Measurements from ENCODE around the gene FNIP2.

Gene FNIP2

DNA sequence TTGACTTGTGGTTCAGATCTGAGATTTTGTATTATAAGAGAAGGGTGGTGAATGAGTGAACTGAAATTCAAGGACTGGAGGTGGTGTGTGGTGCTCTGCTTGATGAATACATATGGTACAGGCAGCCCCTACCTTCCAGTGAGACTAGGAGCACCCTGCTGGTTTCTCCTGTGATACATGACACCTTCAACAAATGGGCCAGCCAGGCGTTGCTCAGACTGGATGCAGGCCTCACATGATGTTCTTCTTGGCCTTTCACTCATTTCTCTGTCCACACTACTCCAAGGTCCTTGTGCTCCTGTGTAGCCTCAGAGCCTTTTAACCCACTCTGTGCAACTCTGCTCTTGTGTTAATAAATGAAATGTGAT, 67.2 kb downstream of the FNIP2 start:
- Histone ChIP-seq H3K27ac (ENCODE audit: low read length) (no peak overlapping the region), H3K4me2 (ENCODE audit: insufficient read depth, low read length) (no peak overlapping the region)
- no peak for ATAC-seq (ENCODE audit: insufficient read depth, low read depth)

DNA sequence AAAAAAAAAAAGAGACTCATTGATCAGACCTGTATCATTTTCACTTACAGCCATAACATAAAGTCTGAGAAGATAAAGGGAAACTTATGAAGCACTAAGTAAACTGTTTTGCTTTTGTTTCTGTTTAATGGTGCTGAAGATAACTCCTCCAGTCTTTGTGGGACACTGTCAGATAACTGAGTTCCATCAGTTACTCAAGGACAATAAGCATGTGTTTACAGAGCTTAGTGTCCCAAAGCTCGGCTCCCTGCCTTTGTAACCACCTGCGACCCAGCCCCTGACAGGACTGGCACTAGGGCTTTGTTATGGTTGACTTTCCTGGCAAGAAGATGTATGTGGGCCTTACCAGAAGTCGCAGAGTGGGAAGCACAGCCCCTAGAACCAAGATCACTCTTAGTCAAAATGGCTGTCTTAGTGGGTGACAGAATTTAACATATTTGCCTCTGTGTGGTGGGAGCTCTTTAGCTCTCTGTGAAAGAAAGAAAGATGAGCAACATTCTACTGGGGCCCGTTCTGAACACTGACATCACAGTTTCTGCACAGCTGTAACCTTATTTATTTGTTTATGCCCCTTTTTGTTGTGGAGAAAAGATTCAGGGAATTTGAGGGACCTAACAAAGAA, 68.1 kb downstream of the FNIP2 start:
- no peak for ATAC-seq (ENCODE audit: insufficient read depth, low read depth)
- no peaks in the 10 kb centered on the region for H3K36me3 ChIP-seq (ENCODE audit: insufficient read depth, low read length)

More for the DNA sequence above, 67.2 kb downstream of the FNIP2 start:
- Histone ChIP-seq H3K9ac (ENCODE audit: low read depth, low read length) (no peak overlapping the region), H3K36me3 (ENCODE audit: insufficient read depth, low read length) (no peaks in the 10 kb centered on the region), H3K79me2 (ENCODE audit: insufficient read depth, low read length) (no peaks in the 10 kb centered on the region), H4K20me1 (ENCODE audit: insufficient read depth, low read length) (no peaks in the 10 kb centered on the region), H3K4me3 (ENCODE audit: low read depth in 1 of 2, low read length in 2 of 2) (no peak overlapping the region), H2AFZ (ENCODE audit: low read depth, low read length) (no peak overlapping the region), H3K4me1 (ENCODE audit: insufficient read depth, low read length) (no peaks in the 10 kb centered on the region), H3K27me3 (ENCODE audit: insufficient read depth, low read length, poor library complexity) (no peaks in the 10 kb centered on the region), H3K9me3 (ENCODE audit: insufficient read depth, low read length, severe bottlenecking) (no peaks in the 10 kb centered on the region)
- no peak for DNase-seq
- TF ChIP-seq, protein P1, sequence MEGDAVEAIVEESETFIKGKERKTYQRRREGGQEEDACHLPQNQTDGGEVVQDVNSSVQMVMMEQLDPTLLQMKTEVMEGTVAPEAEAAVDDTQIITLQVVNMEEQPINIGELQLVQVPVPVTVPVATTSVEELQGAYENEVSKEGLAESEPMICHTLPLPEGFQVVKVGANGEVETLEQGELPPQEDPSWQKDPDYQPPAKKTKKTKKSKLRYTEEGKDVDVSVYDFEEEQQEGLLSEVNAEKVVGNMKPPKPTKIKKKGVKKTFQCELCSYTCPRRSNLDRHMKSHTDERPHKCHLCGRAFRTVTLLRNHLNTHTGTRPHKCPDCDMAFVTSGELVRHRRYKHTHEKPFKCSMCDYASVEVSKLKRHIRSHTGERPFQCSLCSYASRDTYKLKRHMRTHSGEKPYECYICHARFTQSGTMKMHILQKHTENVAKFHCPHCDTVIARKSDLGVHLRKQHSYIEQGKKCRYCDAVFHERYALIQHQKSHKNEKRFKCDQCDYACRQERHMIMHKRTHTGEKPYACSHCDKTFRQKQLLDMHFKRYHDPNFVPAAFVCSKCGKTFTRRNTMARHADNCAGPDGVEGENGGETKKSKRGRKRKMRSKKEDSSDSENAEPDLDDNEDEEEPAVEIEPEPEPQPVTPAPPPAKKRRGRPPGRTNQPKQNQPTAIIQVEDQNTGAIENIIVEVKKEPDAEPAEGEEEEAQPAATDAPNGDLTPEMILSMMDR (IDR thresholded peaks at IDR 0.05; ENCODE audit: borderline replicate concordance, extremely low read depth, low read length, poor library complexity, severe bottlenecking) = no peak
- TF ChIP-seq EZH2 (IDR thresholded peaks at IDR 0.05; ENCODE audit: borderline replicate concordance, low read depth, low read length, severe bottlenecking) = no peak

DNA sequence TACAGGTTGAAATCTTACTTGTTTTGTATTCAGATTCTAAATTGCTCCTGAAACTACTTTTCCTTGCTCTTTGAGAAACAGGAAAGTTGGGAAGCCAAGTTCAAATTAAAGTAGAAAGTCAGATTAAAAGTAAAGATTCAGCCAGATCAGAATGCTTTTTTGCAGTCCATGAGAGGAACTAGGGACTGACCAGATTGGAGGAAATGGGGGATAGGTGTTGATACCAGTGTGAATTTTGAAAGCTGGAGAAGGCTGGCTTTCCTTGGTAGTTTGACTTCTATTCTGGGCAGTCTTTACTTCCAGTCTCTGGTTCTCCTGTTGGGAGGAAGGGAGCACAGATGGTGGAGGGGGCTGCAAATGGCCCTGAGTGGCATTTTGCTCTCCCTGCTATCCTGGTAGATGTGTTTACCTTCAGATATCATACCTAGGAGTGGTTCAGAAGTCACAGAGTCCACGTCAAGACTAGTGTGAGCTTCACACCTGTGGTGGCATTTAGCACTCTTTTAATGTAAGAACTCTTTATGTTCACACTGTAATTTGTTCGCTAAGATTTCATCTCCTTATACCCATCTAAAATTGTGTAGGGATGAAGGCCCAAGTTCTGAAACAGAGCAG, 68.8 kb downstream of the FNIP2 start:
- Histone ChIP-seq H2AFZ (ENCODE audit: low read depth, low read length) (no peak overlapping the region), H3K4me1 (ENCODE audit: insufficient read depth, low read length) (no peaks in the 10 kb centered on the region), H3K4me2 (ENCODE audit: insufficient read depth, low read length) (no peak overlapping the region), H3K79me2 (ENCODE audit: insufficient read depth, low read length) (no peaks in the 10 kb centered on the region), H3K4me3 (ENCODE audit: low read depth in 1 of 2, low read length in 2 of 2) (no peak overlapping the region), H3K9ac (ENCODE audit: low read depth, low read length) (no peak overlapping the region), H3K9me3 (ENCODE audit: insufficient read depth, low read length, severe bottlenecking) (no peaks in the 10 kb centered on the region), H3K27ac (ENCODE audit: low read length) (no peak overlapping the region), H3K36me3 (ENCODE audit: insufficient read depth, low read length) (no peaks in the 10 kb centered on the region), H3K27me3 (ENCODE audit: insufficient read depth, low read length, poor library complexity) (no peaks in the 10 kb centered on the region), H4K20me1 (ENCODE audit: insufficient read depth, low read length) (no peaks in the 10 kb centered on the region)
- ATAC-seq (ENCODE audit: insufficient read depth, low read depth) (no peak), DNase-seq (no peak)
- no peak for TF ChIP-seq EZH2 (IDR thresholded peaks at IDR 0.05; ENCODE audit: borderline replicate concordance, low read depth, low read length, severe bottlenecking)
- TF ChIP-seq, protein P1 (IDR thresholded peaks at IDR 0.05; ENCODE audit: borderline replicate concordance, extremely low read depth, low read length, poor library complexity, severe bottlenecking) = no peak

More for the DNA sequence above, 68.1 kb downstream of the FNIP2 start:
- no peaks in the 10 kb centered on the region for H3K4me1 ChIP-seq (ENCODE audit: insufficient read depth, low read length)
- no peak for DNase-seq
- no peak overlapping the region for H3K27ac ChIP-seq (ENCODE audit: low read length)
- no peaks in the 10 kb centered on the region for H3K9me3 ChIP-seq (ENCODE audit: insufficient read depth, low read length, severe bottlenecking)
- H4K20me1 ChIP-seq (ENCODE audit: insufficient read depth, low read length) = no peaks in the 10 kb centered on the region
- TF ChIP-seq, protein P1 (IDR thresholded peaks at IDR 0.05; ENCODE audit: borderline replicate concordance, extremely low read depth, low read length, poor library complexity, severe bottlenecking) = no peak
- no peak for TF ChIP-seq EZH2 (IDR thresholded peaks at IDR 0.05; ENCODE audit: borderline replicate concordance, low read depth, low read length, severe bottlenecking)
- no peaks in the 10 kb centered on the region for H3K27me3 ChIP-seq (ENCODE audit: insufficient read depth, low read length, poor library complexity)
- no peaks in the 10 kb centered on the region for H3K79me2 ChIP-seq (ENCODE audit: insufficient read depth, low read length)
- no peak overlapping the region for H3K4me2 ChIP-seq (ENCODE audit: insufficient read depth, low read length)
- no peak overlapping the region for H2AFZ ChIP-seq (ENCODE audit: low read depth, low read length)
- H3K9ac ChIP-seq (ENCODE audit: low read depth, low read length) = no peak overlapping the region
- H3K4me3 ChIP-seq (ENCODE audit: low read depth in 1 of 2, low read length in 2 of 2) = no peak overlapping the region
